Loucy (cell line): ENCODE results near the gene PKP2.

ENCODE experiments used
- EZH2phosphoT487 ChIP-seq: fragments of 200-600 bp; IDR thresholded peaks from 2 replicates; pipeline ENCODE4 v1.6.1; 2018; ENCODE audit warnings: antibody characterized with exemption, mild to moderate bottlenecking, moderate library complexity, borderline replicate concordance
- TF ChIP-seq, protein P1 (sequence below): fragments of 200-600 bp; sonication (generic); conservative IDR thresholded peaks from 2 replicates; pipeline ENCODE4 v1.5.1; 2014; ENCODE audit warnings: mild to moderate bottlenecking, antibody characterized with exemption, low read length

DNA sequence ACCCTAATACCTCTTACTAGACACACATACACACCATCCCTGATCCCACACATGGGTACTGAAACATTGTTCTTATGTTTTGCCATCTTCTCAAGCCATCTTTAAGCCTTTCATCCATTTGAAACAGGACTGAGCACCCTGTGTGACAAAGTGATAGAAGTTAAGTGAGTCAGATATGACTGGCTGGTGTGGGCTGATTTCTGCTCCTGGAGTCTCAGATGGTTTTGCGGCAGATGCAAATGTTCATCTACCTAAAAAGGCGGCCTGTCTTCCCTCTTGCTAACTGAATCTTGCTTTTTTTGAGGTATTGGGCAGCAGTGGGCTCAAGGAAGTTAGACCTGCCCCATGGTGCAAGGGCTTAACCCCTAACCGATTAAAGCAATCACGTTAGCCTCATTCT, 30.4 kb upstream of the PKP2 start:
- TF ChIP-seq, protein P1, sequence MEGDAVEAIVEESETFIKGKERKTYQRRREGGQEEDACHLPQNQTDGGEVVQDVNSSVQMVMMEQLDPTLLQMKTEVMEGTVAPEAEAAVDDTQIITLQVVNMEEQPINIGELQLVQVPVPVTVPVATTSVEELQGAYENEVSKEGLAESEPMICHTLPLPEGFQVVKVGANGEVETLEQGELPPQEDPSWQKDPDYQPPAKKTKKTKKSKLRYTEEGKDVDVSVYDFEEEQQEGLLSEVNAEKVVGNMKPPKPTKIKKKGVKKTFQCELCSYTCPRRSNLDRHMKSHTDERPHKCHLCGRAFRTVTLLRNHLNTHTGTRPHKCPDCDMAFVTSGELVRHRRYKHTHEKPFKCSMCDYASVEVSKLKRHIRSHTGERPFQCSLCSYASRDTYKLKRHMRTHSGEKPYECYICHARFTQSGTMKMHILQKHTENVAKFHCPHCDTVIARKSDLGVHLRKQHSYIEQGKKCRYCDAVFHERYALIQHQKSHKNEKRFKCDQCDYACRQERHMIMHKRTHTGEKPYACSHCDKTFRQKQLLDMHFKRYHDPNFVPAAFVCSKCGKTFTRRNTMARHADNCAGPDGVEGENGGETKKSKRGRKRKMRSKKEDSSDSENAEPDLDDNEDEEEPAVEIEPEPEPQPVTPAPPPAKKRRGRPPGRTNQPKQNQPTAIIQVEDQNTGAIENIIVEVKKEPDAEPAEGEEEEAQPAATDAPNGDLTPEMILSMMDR = no peak
- TF ChIP-seq EZH2phosphoT487 = no peak
